Measurements from ENCODE around the gene TBX1.

TBX1 gene

DNA sequence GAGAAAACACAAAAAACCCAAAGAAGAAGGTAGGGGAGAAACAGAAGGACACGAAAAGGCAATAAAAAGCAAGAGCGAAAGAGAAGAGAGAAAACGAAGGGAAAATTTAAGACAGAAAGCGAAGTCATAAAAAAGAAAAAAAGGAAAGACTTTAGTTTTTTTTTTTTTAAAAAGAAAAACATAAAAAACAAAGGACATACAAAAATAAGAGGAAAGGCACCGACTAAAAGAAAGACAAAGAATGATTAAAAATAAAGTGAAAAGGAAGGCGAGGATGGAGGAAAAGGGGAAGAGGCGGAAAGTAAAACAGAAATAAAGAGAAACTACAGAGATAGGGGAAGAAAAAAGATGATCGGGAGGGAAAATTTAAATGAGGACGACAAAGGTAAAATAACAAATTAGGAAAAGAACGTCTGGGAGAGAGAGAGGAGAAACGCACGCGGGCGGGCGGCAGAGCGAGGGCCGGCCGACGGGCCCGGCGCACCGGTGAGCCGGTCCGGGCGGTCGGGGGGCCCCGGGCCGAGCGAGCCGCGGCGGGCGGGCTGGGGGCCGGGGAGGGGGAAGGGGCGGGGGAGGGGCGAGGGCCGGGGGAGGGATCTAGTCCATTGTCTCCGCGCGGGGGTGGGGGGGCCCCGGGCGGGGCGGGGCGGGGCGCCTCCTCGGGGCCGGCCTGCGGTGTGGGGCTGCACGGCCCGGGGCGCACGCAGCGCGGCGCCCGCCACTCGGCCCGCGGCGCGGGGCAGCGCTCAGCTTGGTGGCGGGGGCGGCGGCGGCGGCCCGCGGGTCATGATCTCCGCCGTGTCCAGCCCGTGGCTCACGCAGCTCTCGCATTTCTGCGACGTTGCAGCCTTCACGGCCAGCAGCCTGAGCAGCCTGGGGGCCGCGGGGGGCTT is at the start of gene TBX1:
TBX1 (plus strand) TSS at position 721 of the 893 bp plus-strand sequence; CDS start at position 787, 66 bp downstream.
- DNase-seq (ENCODE audit: low read depth): no peak

DNA sequence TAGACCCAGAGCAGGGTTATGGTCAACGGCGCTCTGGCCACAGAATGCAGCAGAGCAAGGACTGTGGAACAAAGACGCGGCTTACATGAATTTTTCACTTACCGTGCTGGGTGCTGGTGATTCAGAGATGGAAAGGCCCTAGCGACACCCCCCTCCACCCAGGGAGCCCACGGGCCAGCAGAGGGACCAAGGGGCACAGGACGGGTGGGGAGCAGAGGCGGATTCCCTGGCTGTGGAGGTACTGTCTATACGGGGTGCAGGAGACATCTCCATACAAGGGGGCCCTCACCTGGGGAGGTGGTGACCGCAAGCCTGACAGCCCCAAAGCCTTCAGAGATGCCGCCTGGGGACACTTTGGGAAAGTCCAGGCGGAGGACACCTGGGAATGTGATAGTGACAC is 47.3 kb upstream of the TBX1 start:
- DNase-seq (ENCODE audit: low read depth): no peak

DNA sequence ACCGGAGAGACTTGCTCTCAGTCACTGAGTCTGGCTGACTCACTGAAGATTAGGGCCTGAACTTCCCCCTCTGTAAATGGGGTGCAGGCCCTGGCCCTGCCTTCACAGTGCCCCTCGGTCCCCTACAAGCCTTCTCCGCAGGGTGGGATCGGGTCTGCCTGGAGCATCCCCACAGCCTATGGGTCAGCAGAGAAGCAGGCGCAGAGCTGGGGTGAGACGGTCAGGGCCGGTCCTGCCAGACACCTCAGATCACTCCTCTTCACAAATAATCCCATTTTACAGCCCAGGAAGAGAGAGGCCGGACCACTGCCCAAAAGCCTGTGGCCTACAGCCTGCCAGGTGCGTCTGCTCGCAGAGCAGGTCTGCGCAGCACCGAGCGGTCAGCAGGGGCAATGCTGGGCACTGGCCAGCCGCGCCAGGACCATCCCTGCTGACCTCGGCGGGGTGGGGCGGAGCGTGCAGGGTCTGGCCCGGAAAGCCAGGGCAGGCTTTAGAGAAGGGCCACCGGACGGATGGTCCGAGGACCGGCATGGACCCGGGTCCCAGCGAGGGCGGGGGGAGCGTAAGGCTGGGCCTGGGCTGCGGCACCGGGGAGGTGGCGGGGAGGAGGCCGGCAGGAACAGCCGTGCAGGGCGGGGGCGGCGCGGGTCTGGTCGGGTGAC is 46.8 kb upstream of the TBX1 start:
- no peak for DNase-seq (ENCODE audit: low read depth)

DNA sequence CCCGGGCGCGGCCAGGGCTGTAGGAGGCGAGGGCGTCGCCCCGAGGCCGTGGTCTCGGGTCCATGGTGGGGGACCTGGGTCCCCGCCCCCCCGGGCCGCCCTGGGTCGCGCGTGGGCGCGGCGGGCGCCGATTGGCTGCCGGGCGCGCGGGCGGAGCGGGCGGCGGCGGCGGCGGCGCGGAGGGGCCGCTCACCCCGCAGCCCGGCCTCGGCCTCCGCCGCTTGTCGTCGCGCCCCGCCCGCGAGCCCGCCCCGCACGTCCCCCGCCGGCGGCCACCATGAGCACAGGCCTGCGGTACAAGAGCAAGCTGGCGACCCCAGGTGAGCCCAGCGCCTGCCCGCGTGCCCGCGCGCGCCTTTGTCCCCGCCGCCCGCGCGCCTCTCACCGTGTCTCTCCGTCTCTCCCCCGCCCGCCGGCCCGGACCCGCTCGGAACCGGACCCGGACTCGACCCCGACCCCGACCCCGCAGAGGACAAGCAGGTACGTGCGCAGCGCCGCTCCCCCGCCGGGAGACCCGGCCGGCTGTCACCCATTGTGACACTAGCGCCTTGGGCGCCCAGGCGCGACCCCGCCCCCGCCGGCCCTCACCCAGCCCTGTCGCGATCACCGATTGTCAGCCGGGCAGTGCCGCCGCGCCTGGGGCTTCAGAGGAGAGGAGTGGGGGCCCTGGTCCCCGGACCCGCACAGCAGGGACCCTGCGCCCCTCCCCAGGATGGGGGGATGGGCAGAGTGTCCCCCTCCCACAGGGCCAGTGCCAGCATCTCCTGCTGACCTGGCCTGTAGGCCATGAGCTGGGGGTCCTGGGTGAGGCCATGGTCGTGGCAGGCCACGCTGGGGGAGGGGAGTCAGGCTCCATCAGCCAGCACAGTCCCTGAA is 46.0 kb upstream of the TBX1 start, which contains the start of gene SEPTIN5:
SEPTIN5 (plus strand) TSS at position 192 of the 876 bp plus-strand sequence; CDS start at position 278, 86 bp downstream.
- DNase-seq (ENCODE audit: low read depth): no peak

DNA sequence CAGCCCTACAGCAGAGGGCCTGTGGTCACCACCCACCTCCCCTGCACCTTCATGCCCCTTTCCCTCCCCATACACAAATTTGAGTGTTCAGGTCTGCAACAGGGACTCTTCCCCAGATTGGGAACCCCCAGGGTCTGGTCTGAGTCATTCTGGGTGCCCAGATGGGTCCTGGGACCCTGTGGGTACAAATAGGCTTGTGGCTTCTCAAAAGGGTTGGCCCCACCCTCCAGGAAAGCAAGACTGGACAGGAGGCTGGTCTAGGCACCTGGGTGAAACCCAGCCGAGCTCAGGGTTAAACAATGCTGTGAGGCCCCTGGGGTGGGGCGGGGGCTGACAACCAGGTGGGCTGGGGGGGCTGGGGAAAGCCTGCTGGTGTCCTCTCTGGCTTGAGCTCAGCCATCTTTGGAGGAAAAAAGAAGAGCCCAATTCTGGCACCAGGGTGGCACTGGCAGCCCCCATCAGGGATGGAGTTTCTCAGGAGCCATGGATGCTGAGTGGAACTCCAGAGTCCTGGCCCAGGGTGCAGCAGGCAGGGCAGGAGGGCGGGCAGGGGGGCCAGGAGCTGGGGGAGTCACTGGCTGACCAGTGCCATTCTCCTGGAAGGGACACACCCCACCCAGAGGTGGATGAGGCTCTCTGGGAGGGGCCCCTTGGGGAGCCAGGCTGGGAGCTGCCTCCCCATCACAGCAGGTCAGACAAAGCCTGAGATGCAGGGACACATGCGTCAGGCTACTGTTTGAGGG is 45.2 kb upstream of the TBX1 start:
- DNase-seq (ENCODE audit: low read depth): no peak

DNA sequence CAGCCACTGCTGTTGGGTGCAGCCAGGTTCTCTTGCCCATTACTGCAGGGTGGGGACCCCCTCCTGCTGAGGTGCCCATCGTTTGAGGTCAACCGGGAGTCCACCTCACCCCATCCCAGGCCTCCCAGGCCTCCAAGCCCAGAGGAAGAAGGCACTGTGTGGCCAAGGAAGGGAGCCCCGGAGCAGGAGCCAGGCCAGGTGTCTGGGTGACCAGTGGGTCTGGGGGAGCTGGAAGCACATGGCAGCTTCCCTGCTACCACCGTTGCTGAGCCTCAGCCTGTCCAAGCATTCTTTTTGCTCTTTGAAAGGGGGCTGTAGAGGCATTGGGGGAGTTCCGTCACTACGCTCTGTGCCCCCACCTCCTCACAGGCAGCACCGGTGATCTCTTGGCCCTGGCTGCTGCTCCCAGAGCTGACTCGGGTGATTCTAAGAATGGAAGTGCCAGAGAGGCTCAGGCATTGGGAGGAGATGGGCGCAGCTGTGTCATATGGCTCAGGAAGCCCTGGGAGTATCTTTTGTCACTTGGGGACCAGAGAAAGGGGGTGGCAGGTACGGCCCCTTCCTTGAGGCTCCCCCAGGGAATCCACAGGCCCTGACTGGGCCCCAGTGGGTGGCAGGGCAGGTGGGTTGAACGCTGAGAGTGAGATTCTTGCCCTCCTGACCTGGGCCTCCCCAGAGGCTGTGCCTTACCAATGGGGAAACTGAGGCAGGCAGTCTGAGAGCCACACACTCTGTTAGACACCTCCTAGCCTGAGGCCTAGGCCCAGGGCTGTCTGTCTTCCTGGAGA is 44.3 kb upstream of the TBX1 start:
- DNase-seq (ENCODE audit: low read depth): no peak

DNA sequence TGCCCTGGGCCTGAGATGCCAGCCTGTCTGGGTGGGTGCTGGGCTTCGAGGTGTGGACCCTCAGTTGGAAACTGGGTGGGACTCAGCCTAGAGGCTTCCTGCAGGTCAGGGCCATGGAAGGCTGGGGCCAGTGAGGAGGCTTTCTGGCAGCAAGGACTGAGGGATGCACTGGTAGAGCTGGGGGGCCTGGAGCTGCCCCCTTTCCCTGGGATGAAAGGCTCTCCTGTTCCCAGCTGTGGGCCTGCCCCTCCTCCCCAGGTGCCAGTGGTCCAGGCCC is 43.8 kb upstream of the TBX1 start:
- DNase-seq (ENCODE audit: low read depth): no peak

DNA sequence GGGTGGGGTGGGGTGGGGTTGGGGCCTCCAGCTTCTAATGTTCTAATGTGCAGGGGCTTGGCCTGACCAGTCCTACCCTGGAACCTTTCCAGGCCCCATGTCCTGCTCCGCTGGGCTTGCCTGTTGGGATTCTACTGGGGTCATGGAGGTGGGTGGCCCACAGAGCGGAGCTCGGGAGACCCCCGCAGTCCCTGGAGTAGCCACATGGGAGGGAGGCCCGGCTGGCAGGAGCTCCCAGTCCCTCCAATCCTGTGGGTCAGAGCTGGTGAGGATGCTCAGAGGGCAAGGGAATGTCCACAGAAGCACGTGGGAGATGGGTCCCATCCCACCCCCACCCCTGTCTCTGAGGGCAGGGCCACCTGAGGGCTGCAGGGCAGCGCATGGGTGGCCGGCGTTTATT is 43.4 kb upstream of the TBX1 start:
- DNase-seq (ENCODE audit: low read depth): no peak

DNA sequence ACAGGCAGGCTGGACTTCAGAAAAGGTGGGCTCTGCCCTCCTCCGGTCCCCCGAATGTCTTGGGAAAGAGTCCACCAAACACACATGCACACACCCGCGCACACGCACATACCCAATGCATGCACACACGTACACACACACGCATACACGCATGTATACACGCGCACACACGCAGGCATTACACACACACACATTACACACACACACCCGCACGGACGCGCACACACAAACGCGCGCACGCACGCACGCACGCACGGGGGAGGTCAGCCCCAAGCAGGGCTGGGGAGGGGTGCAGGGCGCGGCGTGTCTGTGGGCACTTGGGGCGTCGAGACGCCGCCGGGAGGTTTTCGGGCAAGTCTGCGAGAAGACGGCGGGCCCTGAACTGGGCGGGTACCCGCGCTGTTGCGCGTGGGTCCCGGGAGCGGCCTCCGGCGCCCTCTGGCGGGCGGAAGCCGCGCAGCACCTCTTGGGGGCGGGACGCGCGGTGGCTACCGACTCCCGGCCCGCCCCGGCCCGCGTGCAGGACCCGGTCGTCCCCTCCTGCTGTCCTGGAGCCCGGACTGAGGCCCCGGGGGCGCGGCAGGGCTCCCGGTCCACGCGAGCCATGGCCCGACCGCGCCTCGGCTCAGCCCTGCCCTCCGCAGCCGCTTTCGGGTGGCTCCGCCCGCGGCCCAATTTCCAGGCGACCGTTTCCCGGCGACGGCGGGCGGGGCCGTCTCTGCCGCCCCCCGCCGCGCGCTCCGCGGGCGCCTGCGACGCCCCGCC is 42.7 kb upstream of the TBX1 start:
- DNase-seq (ENCODE audit: low read depth): peak; percentile 71

DNA sequence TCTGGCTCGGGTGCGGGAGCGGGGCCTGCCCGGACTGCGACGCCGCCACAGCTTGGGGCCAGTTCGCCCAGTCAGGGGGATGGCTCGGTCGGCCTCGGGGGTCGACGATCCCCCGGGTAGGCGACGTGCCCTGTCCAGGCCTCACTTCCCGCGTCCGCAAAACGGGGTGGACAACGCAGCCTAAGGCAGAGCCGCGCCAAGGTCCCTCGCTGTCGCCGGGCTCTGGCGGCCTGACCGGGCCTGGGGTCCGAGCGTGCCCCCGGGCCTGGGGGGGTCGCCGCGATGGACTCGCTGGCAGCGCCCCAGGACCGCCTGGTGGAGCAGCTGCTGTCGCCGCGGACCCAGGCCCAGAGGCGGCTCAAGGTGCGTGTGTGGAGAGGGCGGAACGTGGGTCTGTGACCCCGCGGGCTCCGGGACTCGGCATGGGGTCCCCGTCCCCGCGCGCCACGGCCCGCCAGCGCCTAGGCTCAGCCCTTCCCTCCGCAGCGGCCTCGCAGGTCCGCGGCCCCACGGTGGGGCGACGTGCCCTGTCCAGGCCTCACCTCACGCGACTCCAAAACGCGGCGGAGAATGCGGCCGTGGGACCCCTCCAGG is 42.0 kb upstream of the TBX1 start:
- no peak for DNase-seq (ENCODE audit: low read depth)

DNA sequence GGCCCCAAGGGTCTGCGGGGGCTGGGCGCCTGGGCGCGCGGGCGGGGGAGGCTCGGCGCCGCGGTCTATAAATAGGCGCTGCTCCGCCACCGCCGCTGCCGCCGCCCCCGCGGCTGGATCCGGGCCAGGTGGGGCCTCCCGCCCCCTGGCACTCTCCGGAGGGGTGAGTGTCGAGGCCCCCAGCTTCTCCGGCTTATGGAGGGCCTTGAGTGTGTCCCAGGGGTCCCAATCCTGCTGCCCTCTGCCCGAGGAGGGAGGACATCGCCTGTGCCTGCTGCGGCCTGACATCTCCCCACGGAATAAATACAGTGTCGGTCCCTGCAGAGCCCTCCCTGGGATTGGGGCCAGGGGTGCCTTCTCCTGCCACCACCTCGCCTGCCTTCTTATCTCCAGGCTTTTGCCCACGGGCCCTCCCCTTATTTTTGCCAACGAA is 41.5 kb upstream of the TBX1 start:
- DNase-seq (ENCODE audit: low read depth): peak; percentile 63

DNA sequence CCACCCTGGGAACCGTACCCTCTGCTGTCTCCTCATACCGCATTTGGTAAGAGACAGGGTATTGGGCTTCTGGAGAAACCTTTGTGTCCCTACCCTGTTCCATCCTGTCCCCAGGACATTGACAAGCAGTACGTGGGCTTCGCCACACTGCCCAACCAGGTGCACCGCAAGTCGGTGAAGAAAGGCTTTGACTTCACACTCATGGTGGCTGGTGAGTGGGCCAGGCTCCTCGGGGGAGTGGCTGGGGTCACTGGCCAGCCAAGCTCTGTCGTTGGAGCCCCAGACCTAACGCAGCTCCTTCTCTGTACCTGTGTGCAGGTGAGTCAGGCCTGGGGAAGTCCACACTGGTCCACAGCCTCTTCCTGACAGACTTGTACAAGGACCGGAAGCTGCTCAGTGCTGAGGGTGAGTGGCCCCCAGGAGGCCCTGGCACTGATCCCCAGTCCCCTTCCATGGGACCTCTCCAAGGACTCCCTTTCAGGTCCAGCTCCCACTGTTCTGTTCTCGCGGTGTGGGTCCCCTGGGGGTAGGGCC is 41.0 kb upstream of the TBX1 start:
- no peak for DNase-seq (ENCODE audit: low read depth)

DNA sequence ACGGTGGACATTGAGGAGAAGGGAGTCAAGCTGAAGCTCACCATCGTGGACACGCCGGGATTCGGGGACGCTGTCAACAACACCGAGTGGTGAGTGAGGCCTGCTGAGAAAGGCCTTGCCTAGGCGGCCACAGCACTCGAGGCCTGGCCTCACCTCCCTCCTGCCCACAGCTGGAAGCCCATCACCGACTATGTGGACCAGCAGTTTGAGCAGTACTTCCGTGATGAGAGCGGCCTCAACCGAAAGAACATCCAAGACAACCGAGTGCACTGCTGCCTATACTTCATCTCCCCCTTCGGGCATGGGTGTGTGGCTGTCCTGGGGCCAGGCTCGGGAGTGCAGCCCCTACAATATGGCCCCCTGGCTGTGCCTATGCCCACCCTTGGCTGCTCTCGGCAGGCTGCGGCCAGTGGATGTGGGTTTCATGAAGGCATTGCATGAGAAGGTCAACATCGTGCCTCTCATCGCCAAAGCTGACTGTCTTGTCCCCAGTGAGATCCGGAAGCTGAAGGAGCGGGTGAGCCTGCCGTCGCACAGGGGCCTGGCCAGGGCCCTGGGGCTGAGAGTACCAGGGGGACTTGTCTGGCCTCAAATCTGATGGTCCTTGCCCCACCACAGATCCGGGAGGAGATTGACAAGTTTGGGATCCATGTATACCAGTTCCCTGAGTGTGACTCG is 40.3 kb upstream of the TBX1 start:
- no peak for DNase-seq (ENCODE audit: low read depth)

DNA sequence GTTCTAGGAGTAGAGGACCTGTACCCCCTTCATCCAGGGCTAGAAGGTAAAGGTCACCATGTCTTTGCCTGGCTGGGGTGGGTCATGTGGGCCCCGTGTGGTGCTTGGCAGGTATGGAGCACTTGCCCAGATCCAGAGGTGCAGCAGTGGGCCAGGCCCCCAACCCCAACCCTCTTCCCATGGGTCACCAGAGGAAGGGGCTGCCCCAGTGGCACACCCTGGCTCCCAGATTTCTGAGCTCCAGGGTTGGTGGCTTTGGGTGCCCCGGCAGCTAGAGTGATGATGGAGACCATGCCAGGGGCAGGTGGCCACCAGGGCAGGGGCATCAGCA is 39.6 kb upstream of the TBX1 start:
- DNase-seq (ENCODE audit: low read depth): no peak

DNA sequence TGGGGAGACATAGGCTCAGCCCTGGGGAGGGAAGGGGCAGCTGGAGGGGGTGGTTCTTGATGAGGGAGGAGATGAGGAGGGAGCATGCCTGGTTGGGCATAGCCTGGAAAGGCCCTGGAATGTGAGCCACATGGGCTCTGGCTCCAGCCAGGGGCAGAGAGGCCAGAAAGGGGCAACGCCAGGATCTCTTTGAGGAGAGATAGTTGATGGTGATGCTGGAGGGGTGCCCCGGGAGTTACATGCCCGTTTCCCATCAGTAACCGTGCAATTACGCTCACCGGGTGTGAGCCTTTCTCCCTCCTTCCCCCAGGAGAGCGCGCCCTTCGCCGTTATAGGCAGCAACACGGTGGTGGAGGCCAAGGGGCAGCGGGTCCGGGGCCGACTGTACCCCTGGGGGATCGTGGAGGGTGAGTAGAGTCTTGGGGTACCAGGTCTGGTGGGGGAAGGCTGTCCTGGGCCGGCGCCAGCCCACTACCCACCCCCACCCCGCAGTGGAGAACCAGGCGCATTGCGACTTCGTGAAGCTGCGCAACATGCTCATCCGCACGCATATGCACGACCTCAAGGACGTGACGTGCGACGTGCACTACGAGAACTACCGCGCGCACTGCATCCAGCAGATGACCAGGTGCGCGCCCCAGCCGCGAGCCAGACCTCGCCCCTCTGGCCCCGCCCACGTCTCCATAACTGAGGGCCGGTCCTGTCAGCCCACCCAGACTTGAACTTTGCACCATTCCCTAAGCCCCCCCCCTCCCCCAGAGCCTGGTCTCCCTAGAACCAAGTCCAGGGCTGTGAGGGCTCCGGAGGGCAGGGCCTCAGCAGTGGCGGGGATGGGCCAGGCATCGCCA is 39.0 kb upstream of the TBX1 start:
- no peak for DNase-seq (ENCODE audit: low read depth)

DNA sequence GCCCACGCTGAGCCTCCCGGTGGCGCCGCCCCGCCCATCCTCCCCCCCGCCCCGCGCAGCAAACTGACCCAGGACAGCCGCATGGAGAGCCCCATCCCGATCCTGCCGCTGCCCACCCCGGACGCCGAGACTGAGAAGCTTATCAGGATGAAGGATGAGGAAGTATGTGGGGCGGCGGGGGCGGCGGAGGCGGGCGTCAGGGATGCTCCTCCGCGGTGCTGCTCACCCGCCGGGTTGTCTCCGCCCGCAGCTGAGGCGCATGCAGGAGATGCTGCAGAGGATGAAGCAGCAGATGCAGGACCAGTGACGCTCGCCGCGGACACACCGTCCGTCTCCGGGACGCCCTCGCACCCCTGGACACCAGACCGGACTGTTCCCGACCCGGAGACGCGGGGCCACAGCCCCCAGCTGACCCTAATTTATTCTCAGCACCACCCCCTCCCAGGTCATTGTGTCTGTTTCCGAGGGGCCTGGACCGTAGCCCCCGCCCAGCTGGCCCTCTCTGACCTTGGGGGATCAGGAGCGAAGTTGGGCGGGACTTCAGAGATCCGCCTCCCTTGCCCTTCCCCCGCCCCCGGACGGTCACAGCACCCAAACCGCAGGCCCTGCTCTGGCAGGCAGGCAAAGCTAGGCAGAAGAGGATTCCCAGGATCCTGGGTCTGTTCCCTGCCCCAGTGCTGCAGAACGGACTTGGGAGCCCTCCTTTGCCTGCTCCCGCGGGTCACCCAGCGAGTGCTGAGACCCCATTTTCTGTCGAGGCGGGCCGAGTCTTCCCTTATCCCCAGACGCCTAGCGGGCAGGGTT is 38.2 kb upstream of the TBX1 start:
- no peak for DNase-seq (ENCODE audit: low read depth)

DNA sequence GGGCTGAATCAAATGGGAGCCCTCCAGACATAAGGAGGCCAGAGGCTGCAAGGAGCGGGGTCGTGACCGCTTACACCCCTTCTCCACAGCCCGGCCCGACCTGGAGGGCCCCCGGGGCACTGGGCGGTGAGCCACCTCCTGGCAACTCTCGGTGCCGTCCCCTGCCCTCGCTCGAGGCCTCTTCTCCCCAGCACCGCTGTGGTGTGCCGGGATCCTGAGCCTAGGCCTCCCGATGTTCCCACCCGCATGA is 37.7 kb upstream of the TBX1 start:
- no peak for DNase-seq (ENCODE audit: low read depth)
